WTC11 (cell line): Measurements from ENCODE around the gene WDFY4. TPM values are rescaled to one million over a fixed set of nuclear protein-coding genes. Genes with fewer than 3 reads are reported as not detected.

Experiments used
- ATAC-seq: fragments of 200-7000 bp; cut with Tn5 transposase; 2 replicates; pipeline ENCODE4 v1.10.0; 2021; ENCODE audit warnings: mild to moderate bottlenecking, moderate library complexity
- CTCF ChIA-PET: fragments of 300-600 bp; sonication (Branson Sonifier 250); formaldehyde crosslinking; loops from one replicate; lab custom pipeline; 2021; ENCODE audit warnings: antibody characterized with exemption; lab: Charles Lee
- POLR2A ChIA-PET: fragments of 350-600 bp; sonication (Branson Sonifier 250); formaldehyde crosslinking; loops from one replicate; lab custom pipeline; 2021; ENCODE audit warnings: antibody characterized with exemption; lab: Charles Lee
- DNase-seq: peaks from one replicate; pipeline ENCODE4 v3.0.0; 2021; ENCODE audit warnings: low spot score
- H3K27ac Mint-ChIP-seq: 2 replicates; pipeline ENCODE4 v1.8.0; 2021; ENCODE audit warnings: mixed read lengths
- H3K27me3 Mint-ChIP-seq: 2 replicates; pipeline ENCODE4 v1.8.0; 2021; ENCODE audit warnings: low read depth, mild to moderate bottlenecking, moderate library complexity, mixed read lengths
- H3K36me3 Mint-ChIP-seq: 2 replicates; pipeline ENCODE4 v1.8.0; 2021; ENCODE audit warnings: mixed read lengths
- H3K4me1 Mint-ChIP-seq: 2 replicates; pipeline ENCODE4 v1.8.0; 2022; ENCODE audit warnings: mixed read lengths
- H3K4me3 Mint-ChIP-seq: 2 replicates; pipeline ENCODE4 v1.8.0; 2021; ENCODE audit warnings: mild to moderate bottlenecking, moderate library complexity, mixed read lengths
- H3K9me3 Mint-ChIP-seq: 2 replicates; pipeline ENCODE4 v1.8.0; 2021; ENCODE audit warnings: mixed read lengths
- CREB1 ChIP-seq: sonication (generic); formaldehyde crosslinking; IDR thresholded peaks from 2 replicates; pipeline ENCODE4 v1.8.0; 2023; ENCODE audit warnings: mild to moderate bottlenecking, missing genetic modification reagents
- CREM ChIP-seq: sonication (generic); formaldehyde crosslinking; IDR thresholded peaks from 2 replicates; pipeline ENCODE4 v1.8.1; 2022; ENCODE audit warnings: mild to moderate bottlenecking, missing genetic modification reagents, moderate library complexity
- ELF4 ChIP-seq: sonication (generic); formaldehyde crosslinking; IDR thresholded peaks from 2 replicates; pipeline ENCODE4 v1.8.1; 2022; ENCODE audit warnings: low read depth, mild to moderate bottlenecking, moderate library complexity, missing genetic modification reagents
- FOXK1 ChIP-seq: sonication (generic); formaldehyde crosslinking; IDR thresholded peaks from 2 replicates; pipeline ENCODE4 v1.8.0; 2022; ENCODE audit warnings: mild to moderate bottlenecking, moderate library complexity, missing genetic modification reagents
- GTF2I ChIP-seq: fragments of 250-450 bp; sonication (Bioruptor Pico); conservative IDR thresholded peaks from 2 replicates; pipeline ENCODE4 v1.4.0; 2021; ENCODE audit warnings: mild to moderate bottlenecking
- HMGA2 ChIP-seq: fragments of 250-450 bp; sonication (Bioruptor Pico); IDR thresholded peaks from 2 replicates; pipeline ENCODE4 v1.4.0; 2021; ENCODE audit warnings: mild to moderate bottlenecking, moderate library complexity
- HMGXB4 ChIP-seq: sonication (generic); formaldehyde crosslinking; IDR thresholded peaks from 2 replicates; pipeline ENCODE4 v1.8.1; 2023; ENCODE audit warnings: mild to moderate bottlenecking, moderate library complexity, missing genetic modification reagents
- IRF2 ChIP-seq: sonication (generic); formaldehyde crosslinking; IDR thresholded peaks from 2 replicates; pipeline ENCODE4 v1.8.0; 2022; ENCODE audit warnings: low read depth, missing genetic modification reagents, borderline replicate concordance
- MLX ChIP-seq: sonication (generic); formaldehyde crosslinking; IDR thresholded peaks from 2 replicates; pipeline ENCODE4 v1.8.1; 2023; ENCODE audit warnings: mild to moderate bottlenecking, missing genetic modification reagents, moderate library complexity
- MXD4 ChIP-seq: fragments of 250-450 bp; sonication (Bioruptor Pico); IDR thresholded peaks from 2 replicates; pipeline ENCODE4 v1.8.0; 2021; ENCODE audit warnings: mild to moderate bottlenecking, moderate library complexity, borderline replicate concordance
- OVOL2 ChIP-seq: fragments of 250-450 bp; sonication (Bioruptor Pico); IDR thresholded peaks from 2 replicates; pipeline ENCODE4 v1.9.0; 2021; ENCODE audit warnings: mild to moderate bottlenecking, borderline replicate concordance
- PRRX2 ChIP-seq: fragments of 250-450 bp; sonication (Bioruptor Pico); IDR thresholded peaks from 2 replicates; pipeline ENCODE4 v1.8.0; 2021; ENCODE audit warnings: mild to moderate bottlenecking
- RELA ChIP-seq: sonication (generic); formaldehyde crosslinking; IDR thresholded peaks from 2 replicates; pipeline ENCODE4 v1.8.1; 2022; ENCODE audit warnings: missing genetic modification reagents, mild to moderate bottlenecking, borderline replicate concordance
- ZNF121 ChIP-seq: sonication (generic); formaldehyde crosslinking; IDR thresholded peaks from 2 replicates; pipeline ENCODE4 v1.8.0; 2023; ENCODE audit warnings: missing genetic modification reagents
- ZNF263 ChIP-seq: sonication (generic); formaldehyde crosslinking; IDR thresholded peaks from 2 replicates; pipeline ENCODE4 v1.8.1; 2022; ENCODE audit warnings: low read depth, mild to moderate bottlenecking, moderate library complexity, missing genetic modification reagents
- ZNF281 ChIP-seq: sonication (generic); formaldehyde crosslinking; IDR thresholded peaks from 2 replicates; pipeline ENCODE4 v1.8.0; 2023; ENCODE audit warnings: mild to moderate bottlenecking, missing genetic modification reagents
- total RNA-seq: library from RNA; stranded (reverse); gene quantifications from 3 replicates; pipeline ENCODE4 v1.2.3, GENCODE V29; 2021
- TF ChIP-seq, protein P1 (sequence below): sonication (generic); formaldehyde crosslinking; IDR thresholded peaks from 2 replicates; pipeline ENCODE4 v1.8.1; 2022; ENCODE audit warnings: missing genetic modification reagents, borderline replicate concordance
- TF ChIP-seq, protein P2 (sequence below): fragments of 250-450 bp; sonication (Bioruptor Pico); IDR thresholded peaks from 2 replicates; pipeline ENCODE4 v1.9.0; 2021; ENCODE audit warnings: mild to moderate bottlenecking, borderline replicate concordance

Gene WDFY4
- total RNA-seq, 1 experiment from 2014 or later = 0.13 TPM

GRCh38 chr10:48724127-48724526 is 39.5 kb downstream of the WDFY4 start (continued):
- TF ChIP-seq, protein P1, sequence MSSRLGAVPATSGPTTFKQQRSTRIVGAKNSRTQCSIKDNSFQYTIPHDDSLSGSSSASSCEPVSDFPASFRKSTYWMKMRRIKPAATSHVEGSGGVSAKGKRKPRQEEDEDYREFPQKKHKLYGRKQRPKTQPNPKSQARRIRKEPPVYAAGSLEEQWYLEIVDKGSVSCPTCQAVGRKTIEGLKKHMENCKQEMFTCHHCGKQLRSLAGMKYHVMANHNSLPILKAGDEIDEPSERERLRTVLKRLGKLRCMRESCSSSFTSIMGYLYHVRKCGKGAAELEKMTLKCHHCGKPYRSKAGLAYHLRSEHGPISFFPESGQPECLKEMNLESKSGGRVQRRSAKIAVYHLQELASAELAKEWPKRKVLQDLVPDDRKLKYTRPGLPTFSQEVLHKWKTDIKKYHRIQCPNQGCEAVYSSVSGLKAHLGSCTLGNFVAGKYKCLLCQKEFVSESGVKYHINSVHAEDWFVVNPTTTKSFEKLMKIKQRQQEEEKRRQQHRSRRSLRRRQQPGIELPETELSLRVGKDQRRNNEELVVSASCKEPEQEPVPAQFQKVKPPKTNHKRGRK (CRISPR knock-in tag) = no peak
- TF ChIP-seq ZNF121 = no peak
- TF ChIP-seq CREM (CRISPR knock-in tag) = no peak
- no peak for TF ChIP-seq IRF2 (CRISPR knock-in tag)
- TF ChIP-seq, all 79 proteins: peak for 0

GRCh38 chr10:48725708-48726107 is 41.0 kb downstream of the WDFY4 start:
- ChIA-PET CTCF (no interaction called here), POLR2A (no interaction called here)
- H3K36me3 Mint-ChIP-seq = no peaks in the 10 kb centered on the region
- TF ChIP-seq PRRX2 (CRISPR knock-in tag) (no peak), FOXK1 (no peak), CREB1 (CRISPR knock-in tag) (no peak), ZNF263 (CRISPR knock-in tag) (no peak), IRF2 (CRISPR knock-in tag) (no peak), HMGA2 (CRISPR knock-in tag) (no peak), MLX (CRISPR knock-in tag) (no peak), ZNF281 (CRISPR knock-in tag) (no peak), MXD4 (CRISPR knock-in tag) (no peak), ELF4 (CRISPR knock-in tag) (no peak), ZNF121 (no peak), HMGXB4 (no peak), RELA (CRISPR knock-in tag) (no peak), OVOL2 (CRISPR knock-in tag) (no peak), GTF2I (CRISPR knock-in tag) (no peak)
- TF ChIP-seq, protein P2, sequence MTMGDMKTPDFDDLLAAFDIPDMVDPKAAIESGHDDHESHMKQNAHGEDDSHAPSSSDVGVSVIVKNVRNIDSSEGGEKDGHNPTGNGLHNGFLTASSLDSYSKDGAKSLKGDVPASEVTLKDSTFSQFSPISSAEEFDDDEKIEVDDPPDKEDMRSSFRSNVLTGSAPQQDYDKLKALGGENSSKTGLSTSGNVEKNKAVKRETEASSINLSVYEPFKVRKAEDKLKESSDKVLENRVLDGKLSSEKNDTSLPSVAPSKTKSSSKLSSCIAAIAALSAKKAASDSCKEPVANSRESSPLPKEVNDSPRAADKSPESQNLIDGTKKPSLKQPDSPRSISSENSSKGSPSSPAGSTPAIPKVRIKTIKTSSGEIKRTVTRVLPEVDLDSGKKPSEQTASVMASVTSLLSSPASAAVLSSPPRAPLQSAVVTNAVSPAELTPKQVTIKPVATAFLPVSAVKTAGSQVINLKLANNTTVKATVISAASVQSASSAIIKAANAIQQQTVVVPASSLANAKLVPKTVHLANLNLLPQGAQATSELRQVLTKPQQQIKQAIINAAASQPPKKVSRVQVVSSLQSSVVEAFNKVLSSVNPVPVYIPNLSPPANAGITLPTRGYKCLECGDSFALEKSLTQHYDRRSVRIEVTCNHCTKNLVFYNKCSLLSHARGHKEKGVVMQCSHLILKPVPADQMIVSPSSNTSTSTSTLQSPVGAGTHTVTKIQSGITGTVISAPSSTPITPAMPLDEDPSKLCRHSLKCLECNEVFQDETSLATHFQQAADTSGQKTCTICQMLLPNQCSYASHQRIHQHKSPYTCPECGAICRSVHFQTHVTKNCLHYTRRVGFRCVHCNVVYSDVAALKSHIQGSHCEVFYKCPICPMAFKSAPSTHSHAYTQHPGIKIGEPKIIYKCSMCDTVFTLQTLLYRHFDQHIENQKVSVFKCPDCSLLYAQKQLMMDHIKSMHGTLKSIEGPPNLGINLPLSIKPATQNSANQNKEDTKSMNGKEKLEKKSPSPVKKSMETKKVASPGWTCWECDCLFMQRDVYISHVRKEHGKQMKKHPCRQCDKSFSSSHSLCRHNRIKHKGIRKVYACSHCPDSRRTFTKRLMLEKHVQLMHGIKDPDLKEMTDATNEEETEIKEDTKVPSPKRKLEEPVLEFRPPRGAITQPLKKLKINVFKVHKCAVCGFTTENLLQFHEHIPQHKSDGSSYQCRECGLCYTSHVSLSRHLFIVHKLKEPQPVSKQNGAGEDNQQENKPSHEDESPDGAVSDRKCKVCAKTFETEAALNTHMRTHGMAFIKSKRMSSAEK (CRISPR knock-in tag) = no peak
- H3K4me3 Mint-ChIP-seq = no peak overlapping the region
- no peaks in the 10 kb centered on the region for H3K4me1 Mint-ChIP-seq
- ATAC-seq (no peak), DNase-seq (no peak)
- H3K9me3 Mint-ChIP-seq = 0 out of 2 replicates have a peak, but pooled peaks cover under 1% of the 10 kb centered on the region
- no peak overlapping the region for H3K27ac Mint-ChIP-seq
- no peaks in the 10 kb centered on the region for H3K27me3 Mint-ChIP-seq
